Vagina (tissue), 2 donors: ENCODE data around the gene DKK3. TPM values are rescaled to one million over a fixed set of nuclear protein-coding genes. Genes with fewer than 3 reads are reported as not detected.

Experiments used
- DNase-seq, 2 donors: peaks; one replicate each; pipeline ENCODE4 v3.0.0-alpha.2; 2017; ENCODE audit errors: extremely low spot score in 2 of 2
- H3K27ac ChIP-seq: fragments of 200-600 bp; sonication (generic); one replicate; pipeline ENCODE4 v1.5.1; 2019
- H3K27me3 ChIP-seq: fragments of 200-600 bp; sonication (generic); one replicate; pipeline ENCODE4 v1.5.1; 2019
- H3K36me3 ChIP-seq, 2 donors: fragments of 200-600 bp; sonication (generic); one replicate each; pipeline ENCODE4 v1.5.1; 2017 to 2019
- H3K4me1 ChIP-seq: fragments of 200-600 bp; sonication (generic); one replicate; pipeline ENCODE4 v1.5.1; 2019
- H3K4me3 ChIP-seq, 2 donors: fragments of 200-600 bp; sonication (generic); 1 replicate in 1 of 2; 2 replicates in 1 of 2; pipeline ENCODE4 v1.5.1; 2016 to 2019
- H3K9me3 ChIP-seq: fragments of 200-600 bp; sonication (generic); one replicate; pipeline ENCODE4 v1.5.1; 2019
- CTCF ChIP-seq, 3 experiments: fragments of 450-650 bp in 2 of 3; fragments of 200-600 bp in 1 of 3; sonication (generic) in 1 of 3; IDR thresholded peaks; one replicate each; pipeline ENCODE4 v1.5.1; 2017 to 2019; ENCODE audit warnings: antibody characterized with exemption in 3 of 3, mild to moderate bottlenecking in 2 of 3, moderate library complexity in 2 of 3
- POLR2A ChIP-seq, 2 donors: fragments of 450-650 bp; IDR thresholded peaks; one replicate each; pipeline ENCODE4 v1.6.1; 2017; ENCODE audit warnings: antibody characterized with exemption in 2 of 2, mild to moderate bottlenecking in 2 of 2, moderate library complexity in 2 of 2
- POLR2AphosphoS5 ChIP-seq, 2 donors: sonication (generic); formaldehyde crosslinking; IDR thresholded peaks; one replicate each; pipeline ENCODE4 v1.9.0; 2017; ENCODE audit warnings: antibody characterized with exemption in 2 of 2, mild to moderate bottlenecking in 2 of 2, low read depth in 1 of 2; ENCODE audit not compliant: insufficient read depth in 1 of 2
- intact Hi-C: fragments of 100-400 bp; cut with DNase I; formaldehyde crosslinking; loops from one replicate; pipeline ENCODE4 v1.15.1; 2023
- total RNA-seq: library from RNA; depleted of rRNA; stranded (reverse); fragments of >200 nt; gene quantifications from one replicate; pipeline ENCODE4 v1.2.3, GENCODE V29; 2016

Gene DKK3
- total RNA-seq, 1 donor from 2014 or later = 110 TPM

GRCh38 chr11:12009617-12010321 is 1.3 kb upstream of the DKK3 start:
- H3K9me3 ChIP-seq = no peaks in the 10 kb centered on the region
- no peaks in the 10 kb centered on the region for H3K27me3 ChIP-seq
- H3K4me3 ChIP-seq = peak overlapping the region; percentile 60 to 80
- intact Hi-C loops = no loop called here
- no peaks in the 10 kb centered on the region for H3K36me3 ChIP-seq
- TF ChIP-seq CTCF (IDR thresholded peaks at IDR 0.05) (no peak), POLR2A (IDR thresholded peaks at IDR 0.05) (no peak), POLR2AphosphoS5 (IDR thresholded peaks at IDR 0.05; ENCODE audit: insufficient read depth in 1 of 2, low read depth in 1 of 2) (no peak)
- H3K4me1 ChIP-seq = peaks cover 42% of the 10 kb centered on the region
- no peak for DNase-seq
- H3K27ac ChIP-seq = peak overlapping the region; percentile 12

GRCh38 chr11:12008790-12009616 is 577 bp upstream of the DKK3 start:
- no peaks in the 10 kb centered on the region for H3K36me3 ChIP-seq
- H3K27me3 ChIP-seq = no peaks in the 10 kb centered on the region
- peak overlapping the region; percentile 60 to 80 for H3K4me3 ChIP-seq
- DNase-seq = no peak
- intact Hi-C loops = no loop called here
- H3K4me1 ChIP-seq = peaks cover 49% of the 10 kb centered on the region
- H3K27ac ChIP-seq = peak overlapping the region; percentile 83
- no peaks in the 10 kb centered on the region for H3K9me3 ChIP-seq
- TF ChIP-seq CTCF (IDR thresholded peaks at IDR 0.05) (no peak), POLR2A (IDR thresholded peaks at IDR 0.05) (peak in 1 of 2 donors; percentile 18)

GRCh38 chr11:12007230-12007593 is 1.2 kb downstream of the DKK3 start:
- DNase-seq = no peak
- Histone ChIP-seq H3K4me3 (peak overlapping the region; percentile 60 to 80), H3K4me1 (peaks cover 51% of the 10 kb centered on the region), H3K9me3 (no peaks in the 10 kb centered on the region), H3K36me3 (no peaks in the 10 kb centered on the region), H3K27me3 (no peaks in the 10 kb centered on the region), H3K27ac (peak overlapping the region; percentile 83)
- TF ChIP-seq CTCF (IDR thresholded peaks at IDR 0.05) = no peak
- no peak for TF ChIP-seq POLR2A (IDR thresholded peaks at IDR 0.05)
- no peak for TF ChIP-seq POLR2AphosphoS5 (IDR thresholded peaks at IDR 0.05; ENCODE audit: insufficient read depth in 1 of 2, low read depth in 1 of 2)
- intact Hi-C loops = no loop called here

- H3K4me1 ChIP-seq = peaks cover 51% of the 10 kb centered on the region
- TF ChIP-seq CTCF (IDR thresholded peaks at IDR 0.05) (no peak), POLR2AphosphoS5 (IDR thresholded peaks at IDR 0.05; ENCODE audit: insufficient read depth in 1 of 2, low read depth in 1 of 2) (peak in 1 of 2 donors; percentile 16)
- H3K27ac ChIP-seq = peak overlapping the region; percentile 83
- peaks cover 0 to 3% of the 10 kb centered on the region in 2 donors for H3K36me3 ChIP-seq
- no peaks in the 10 kb centered on the region for H3K27me3 ChIP-seq
- H3K4me3 ChIP-seq = peak overlapping the region in 1 of 2 donors; percentile 60
- intact Hi-C loops = no loop called here
- no peak for DNase-seq
- no peaks in the 10 kb centered on the region for H3K9me3 ChIP-seq
These were observed 1.7 kb downstream of the DKK3 start for GRCh38 chr11:12006552-12007229.
